Smooth muscle cell (in vitro differentiated cells): ENCODE measurements around the gene THSD1. TPM values are rescaled to one million over a fixed set of nuclear protein-coding genes. Genes with fewer than 3 reads are reported as not detected.
A peak's percentile ranks its signal among the peaks of the same experiment; 100 is the strongest.

Experiments
- DNase-seq: peaks from one replicate; lab custom pipeline; 2025; ENCODE audit not compliant: unreplicated experiment; lab: John Stamatoyannopoulos, UW
- H2AFZ ChIP-seq: fragments of 200-600 bp; sonication (generic); 2 replicates; pipeline ENCODE4 v1.6.0; 2016; ENCODE audit warnings: antibody characterized with exemption, low read depth, mild to moderate bottlenecking
- H3F3A ChIP-seq: fragments of 200-600 bp; sonication (generic); 2 replicates; pipeline ENCODE4 v1.6.0; 2017; ENCODE audit warnings: antibody characterized with exemption, low read depth
- H3K27ac ChIP-seq: fragments of 200-600 bp; sonication (generic); 2 replicates; pipeline ENCODE4 v1.5.1; 2016; ENCODE audit warnings: low read depth, mild to moderate bottlenecking
- H3K27me3 ChIP-seq: fragments of 200-600 bp; sonication (generic); 2 replicates; pipeline ENCODE4 v1.6.1; 2016; ENCODE audit warnings: low read depth, mild to moderate bottlenecking
- H3K36me3 ChIP-seq: fragments of 200-600 bp; sonication (generic); 2 replicates; pipeline ENCODE4 v1.5.1; 2016; ENCODE audit warnings: low read depth
- H3K4me1 ChIP-seq: fragments of 200-600 bp; sonication (generic); 2 replicates; pipeline ENCODE4 v1.5.1; 2016; ENCODE audit warnings: low read depth
- H3K4me2 ChIP-seq: fragments of 200-600 bp; sonication (generic); 2 replicates; pipeline ENCODE4 v1.6.0; 2016; ENCODE audit warnings: mild to moderate bottlenecking
- H3K4me3 ChIP-seq: fragments of 200-600 bp; sonication (generic); 2 replicates; pipeline ENCODE4 v1.5.1; 2016; ENCODE audit warnings: mild to moderate bottlenecking
- H3K79me2 ChIP-seq: fragments of 200-600 bp; sonication (generic); 2 replicates; pipeline ENCODE4 v1.6.0; 2016; ENCODE audit warnings: low read depth, mild to moderate bottlenecking
- H3K9ac ChIP-seq: fragments of 200-600 bp; sonication (generic); 2 replicates; pipeline ENCODE4 v1.6.0; 2016; ENCODE audit warnings: low read depth
- H3K9me3 ChIP-seq: fragments of 200-600 bp; sonication (generic); replicated peaks from 2 replicates; pipeline ENCODE4 v1.5.1; 2016; ENCODE audit warnings: low read depth
- H4K20me1 ChIP-seq: fragments of 200-600 bp; sonication (generic); 2 replicates; pipeline ENCODE4 v1.6.0; 2016; ENCODE audit warnings: low read depth
- CTCF ChIP-seq: fragments of 200-600 bp; sonication (generic); IDR thresholded peaks from 2 replicates; pipeline ENCODE4 v1.5.1; 2017; ENCODE audit warnings: borderline replicate concordance, mild to moderate bottlenecking, antibody characterized with exemption; ENCODE audit not compliant: insufficient read depth, poor library complexity, severe bottlenecking
- WGBS: methylation state at CpG from one replicate; pipeline ENCODE4 v1.1.7; 2016; ENCODE audit warnings: low lambda C conversion rate; 5-methylcytosine and 5-hydroxymethylcytosine counted together
- polyA plus RNA-seq: library from polyadenylated mRNA; unstranded; fragments of >200 nt; fragmentation: Nextera tagmentation; extraction: Ambion mirVana; gene quantifications from 2 replicates; pipeline ENCODE4 v1.2.1, GENCODE V29; 2016
- total RNA-seq: library from RNA; depleted of rRNA; stranded (reverse); fragments of >200 nt; gene quantifications from 2 replicates; pipeline ENCODE4 v1.2.3, GENCODE V29; 2014

THSD1 gene
- 0.54 and 0.67 TPM in 2 replicates for total RNA-seq
- 0.08 and 1.1 TPM in 2 replicates for polyA plus RNA-seq

GRCh38 chr13:52405767-52406494 lies at the start of gene THSD1:
TSS of gene THSD1 (minus strand) at chr13:52406172. CDS start at chr13:52402600, 3,572 bp downstream.
- no peak within 1 kb of the TSS for H3K27ac ChIP-seq
- WGBS: 5% methylated on average over 38 of the region's 68 CpGs
- H3K79me2 ChIP-seq: no peaks in the 10 kb centered on the region
- H4K20me1 ChIP-seq: no peaks in the 10 kb centered on the region
- H3K9me3 ChIP-seq: no peaks in the 10 kb centered on the region
- H3K36me3 ChIP-seq: peaks cover 4% of the 10 kb centered on the region
- no peak for DNase-seq
- no peak for TF ChIP-seq CTCF
- H3F3A ChIP-seq: no peaks in the 10 kb centered on the region
- H3K4me1 ChIP-seq: peaks cover 12% of the 10 kb centered on the region
- H3K4me2 ChIP-seq: peak within 1 kb of the TSS; percentile 91
- H2AFZ ChIP-seq: no peak within 1 kb of the TSS
- peaks cover 39% of the 10 kb centered on the region for H3K27me3 ChIP-seq
- peak within 1 kb of the TSS; percentile 49 for H3K4me3 ChIP-seq
- H3K9ac ChIP-seq: no peak within 1 kb of the TSS

- 2% methylated on average over 36 of the region's 37 CpGs for WGBS
- TF ChIP-seq CTCF: no peak
- H3K9ac ChIP-seq: peak overlapping the region; percentile 65
- DNase-seq: peak; percentile 79
- H3F3A ChIP-seq: no peaks in the 10 kb centered on the region
- H3K27ac ChIP-seq: peak overlapping the region; percentile 69
- peak overlapping the region; percentile 96 for H2AFZ ChIP-seq
- H4K20me1 ChIP-seq: no peaks in the 10 kb centered on the region
- H3K79me2 ChIP-seq: peaks cover 41% of the 10 kb centered on the region
- H3K4me1 ChIP-seq: peaks cover 22% of the 10 kb centered on the region
- H3K4me3 ChIP-seq: peak overlapping the region; percentile 64
- H3K4me2 ChIP-seq: peak overlapping the region; percentile 83
- H3K36me3 ChIP-seq: no peaks in the 10 kb centered on the region
- no peaks in the 10 kb centered on the region for H3K27me3 ChIP-seq
- H3K9me3 ChIP-seq: no peaks in the 10 kb centered on the region
Measured at GRCh38 chr13:52455677-52456041, 49.7 kb upstream of the THSD1 start.

- Histone ChIP-seq H3K27me3 (no peaks in the 10 kb centered on the region), H3K9ac (peak within 1 kb of the TSS; percentile 65), H2AFZ (peak within 1 kb of the TSS; percentile 96), H3K4me3 (peak within 1 kb of the TSS; percentile 64), H3F3A (no peaks in the 10 kb centered on the region), H3K79me2 (peaks cover 41% of the 10 kb centered on the region), H3K27ac (peak within 1 kb of the TSS; percentile 69), H3K9me3 (no peaks in the 10 kb centered on the region), H3K4me1 (peaks cover 22% of the 10 kb centered on the region), H3K4me2 (peak within 1 kb of the TSS; percentile 83), H4K20me1 (no peaks in the 10 kb centered on the region), H3K36me3 (no peaks in the 10 kb centered on the region)
- no peak for TF ChIP-seq CTCF
- WGBS: under 1% methylated on average over 52 of the region's 56 CpGs
- peak; percentile 75 for DNase-seq
Measured at GRCh38 chr13:52454820-52455676, 49.1 kb upstream of the THSD1 start, which contains the start of gene CKAP2. TSS of gene CKAP2 (plus strand) at chr13:52455478. CDS start at chr13:52455557, 79 bp downstream.
